Measurements from ENCODE around the gene FNDC1.

The FNDC1 gene

DNA sequence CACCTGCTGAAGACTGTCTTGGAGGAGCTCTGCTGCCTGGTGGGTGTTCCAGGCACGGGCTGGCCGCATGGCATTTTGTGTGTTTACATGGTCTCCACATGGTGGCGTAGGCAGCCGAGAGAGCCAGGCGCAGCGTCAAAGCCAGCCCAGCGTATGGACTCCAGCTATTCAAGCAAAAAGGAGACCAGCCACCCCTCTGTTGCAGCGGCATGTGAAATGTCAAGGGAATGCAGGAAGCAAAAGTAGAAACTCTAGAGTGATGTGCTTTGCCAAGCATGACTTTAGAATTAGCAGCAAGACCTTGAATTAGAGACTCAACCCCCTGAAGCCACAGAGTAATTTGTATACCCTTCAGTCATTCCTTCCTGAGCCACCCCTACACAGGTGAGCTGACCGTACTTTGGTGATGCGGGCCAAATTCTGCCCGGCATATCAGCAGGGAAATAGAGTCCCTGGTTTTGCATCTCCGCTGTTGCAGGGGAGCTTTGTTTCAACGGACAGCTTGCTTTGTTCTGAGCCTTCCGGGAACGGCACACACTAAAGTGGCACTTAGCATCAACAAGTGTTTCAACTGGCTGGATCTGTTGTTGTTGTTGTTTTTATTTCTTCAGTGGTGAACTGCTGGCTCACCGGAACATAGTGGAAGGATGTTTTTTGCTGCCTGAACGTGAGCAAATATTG lies 48.5 kb downstream of the FNDC1 start:
- CTCF ChIA-PET = interaction anchor here (0.6 to 1.4 kb wide), 7 partner anchors 35 to 437 kb away, joined by 3 to 11 read pairs (median 4); no protein-coding TSS in a partner anchor
- TF ChIP-seq, protein P1, sequence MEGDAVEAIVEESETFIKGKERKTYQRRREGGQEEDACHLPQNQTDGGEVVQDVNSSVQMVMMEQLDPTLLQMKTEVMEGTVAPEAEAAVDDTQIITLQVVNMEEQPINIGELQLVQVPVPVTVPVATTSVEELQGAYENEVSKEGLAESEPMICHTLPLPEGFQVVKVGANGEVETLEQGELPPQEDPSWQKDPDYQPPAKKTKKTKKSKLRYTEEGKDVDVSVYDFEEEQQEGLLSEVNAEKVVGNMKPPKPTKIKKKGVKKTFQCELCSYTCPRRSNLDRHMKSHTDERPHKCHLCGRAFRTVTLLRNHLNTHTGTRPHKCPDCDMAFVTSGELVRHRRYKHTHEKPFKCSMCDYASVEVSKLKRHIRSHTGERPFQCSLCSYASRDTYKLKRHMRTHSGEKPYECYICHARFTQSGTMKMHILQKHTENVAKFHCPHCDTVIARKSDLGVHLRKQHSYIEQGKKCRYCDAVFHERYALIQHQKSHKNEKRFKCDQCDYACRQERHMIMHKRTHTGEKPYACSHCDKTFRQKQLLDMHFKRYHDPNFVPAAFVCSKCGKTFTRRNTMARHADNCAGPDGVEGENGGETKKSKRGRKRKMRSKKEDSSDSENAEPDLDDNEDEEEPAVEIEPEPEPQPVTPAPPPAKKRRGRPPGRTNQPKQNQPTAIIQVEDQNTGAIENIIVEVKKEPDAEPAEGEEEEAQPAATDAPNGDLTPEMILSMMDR (conservative IDR thresholded peaks at IDR 0.05; ENCODE audit: low read depth) = no peak
- H3K27ac ChIP-seq = no peak overlapping the region
- POLR2A ChIA-PET (ENCODE audit: low non-redundant PET) = no interaction called here
- peak; percentile 36 for DNase-seq (ENCODE audit: low spot score)

DNA sequence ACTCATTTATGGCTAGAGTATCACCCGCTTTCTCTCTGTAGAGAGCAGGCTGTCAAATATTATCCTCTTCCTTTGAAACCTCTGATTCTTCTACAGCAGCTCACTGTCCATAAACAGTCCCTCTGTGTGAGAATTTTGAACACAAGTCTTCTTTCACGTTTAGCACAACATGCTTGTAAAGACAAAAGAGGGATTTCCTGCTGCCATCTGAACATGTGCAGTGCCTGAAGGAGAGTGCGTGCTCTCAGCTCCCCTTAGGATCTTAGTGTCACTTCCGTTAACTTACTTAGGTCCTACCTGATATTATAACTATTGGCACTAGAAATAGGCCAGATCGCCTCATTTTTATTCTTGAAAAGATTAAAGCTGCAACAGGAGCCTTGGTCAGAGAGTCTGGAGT lies 50.9 kb downstream of the FNDC1 start:
- POLR2A ChIA-PET (ENCODE audit: low non-redundant PET) = no interaction called here
- no peak for DNase-seq (ENCODE audit: low spot score)
- H3K27ac ChIP-seq = no peak overlapping the region
- CTCF ChIA-PET = interaction anchor here (0.7 kb wide), 1 partner anchor 341 kb away, joined by 3 read pairs; no protein-coding TSS in a partner anchor
- TF ChIP-seq, protein P1 (conservative IDR thresholded peaks at IDR 0.05; ENCODE audit: low read depth) = no peak

DNA sequence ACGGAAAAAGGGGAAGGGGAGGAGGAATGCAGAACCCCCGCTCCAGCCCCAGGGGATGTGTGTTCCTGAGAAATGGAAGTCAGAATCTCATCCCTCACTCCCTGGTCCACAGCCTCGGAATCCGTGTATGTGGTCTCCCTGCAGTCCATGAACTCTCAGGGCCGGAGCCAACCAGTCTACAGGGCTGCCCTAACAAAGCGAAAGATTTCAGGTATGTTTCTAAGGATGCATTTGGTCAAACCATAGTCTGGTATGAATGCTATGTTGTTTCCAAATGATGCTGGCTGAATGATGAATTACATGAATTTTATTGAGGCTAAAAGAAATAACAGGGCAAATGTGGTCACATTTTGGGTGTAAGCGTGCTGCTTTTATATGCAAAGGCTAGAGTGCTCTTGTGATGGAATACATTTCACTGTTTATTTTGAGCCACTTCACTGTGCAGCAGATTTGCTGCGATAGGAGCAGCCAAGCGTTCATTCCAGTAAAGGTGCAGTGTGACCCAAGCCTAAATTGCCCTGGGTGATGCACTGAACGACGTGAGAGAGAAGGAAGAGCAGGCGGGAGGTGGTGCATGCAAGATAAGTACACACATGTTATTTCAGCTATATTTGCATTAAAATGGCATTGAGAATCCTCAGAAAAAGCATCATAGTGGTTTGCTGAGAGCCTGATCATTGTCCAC lies 52.4 kb downstream of the FNDC1 start:
- ChIA-PET POLR2A (ENCODE audit: low non-redundant PET) (no interaction called here), CTCF (no interaction called here)
- TF ChIP-seq, protein P1 (conservative IDR thresholded peaks at IDR 0.05; ENCODE audit: low read depth) = no peak
- no peak for DNase-seq (ENCODE audit: low spot score)
- no peak overlapping the region for H3K27ac ChIP-seq

DNA sequence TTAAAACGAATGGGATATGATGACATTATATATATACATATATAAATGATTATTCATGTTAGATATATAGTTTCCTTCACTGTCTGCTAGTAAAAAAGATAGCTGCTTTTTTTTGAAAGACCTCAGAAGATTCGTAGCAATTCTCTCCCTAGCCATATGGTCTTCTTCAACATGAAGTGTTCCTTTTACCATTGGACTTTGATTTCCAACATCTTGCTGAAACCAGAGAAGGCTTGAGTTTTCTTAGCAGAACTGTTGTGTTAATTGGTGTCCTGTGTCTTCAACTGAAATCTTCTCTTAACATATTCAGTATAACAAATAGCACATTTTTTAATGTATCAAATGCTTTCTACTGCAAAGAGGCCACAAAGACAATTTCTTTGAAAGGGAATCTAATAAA lies 55.3 kb downstream of the FNDC1 start:
- H3K27ac ChIP-seq = no peak overlapping the region
- ChIA-PET CTCF (no interaction called here), POLR2A (ENCODE audit: low non-redundant PET) (no interaction called here)
- TF ChIP-seq, protein P1 (conservative IDR thresholded peaks at IDR 0.05; ENCODE audit: low read depth) = no peak
- DNase-seq (ENCODE audit: low spot score) = no peak

DNA sequence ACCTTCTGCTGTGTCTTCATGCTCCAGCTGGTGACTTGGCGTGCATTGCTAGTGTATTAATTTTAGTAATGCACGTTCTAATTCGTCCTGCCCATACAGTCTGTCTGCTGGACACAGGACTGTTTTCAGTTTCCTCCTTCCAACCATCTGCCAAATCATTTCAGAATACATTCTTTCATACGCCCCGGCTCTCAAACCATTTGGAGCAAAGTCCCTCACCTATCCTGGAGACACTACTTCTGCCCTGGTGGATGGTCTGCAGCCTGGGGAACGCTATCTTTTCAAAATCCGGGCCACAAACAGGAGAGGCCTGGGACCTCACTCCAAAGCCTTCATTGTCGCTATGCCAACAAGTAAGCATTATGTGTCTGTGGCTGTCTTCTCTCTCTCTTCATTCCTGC lies 60.5 kb downstream of the FNDC1 start:
- CTCF ChIA-PET = interaction anchor here (0.6 kb wide), 1 partner anchor 91 kb away, joined by 6 read pairs; no protein-coding TSS in a partner anchor
- H3K27ac ChIP-seq = no peak overlapping the region
- TF ChIP-seq, protein P1 (conservative IDR thresholded peaks at IDR 0.05; ENCODE audit: low read depth) = no peak
- POLR2A ChIA-PET (ENCODE audit: low non-redundant PET) = no interaction called here
- DNase-seq (ENCODE audit: low spot score) = no peak

DNA sequence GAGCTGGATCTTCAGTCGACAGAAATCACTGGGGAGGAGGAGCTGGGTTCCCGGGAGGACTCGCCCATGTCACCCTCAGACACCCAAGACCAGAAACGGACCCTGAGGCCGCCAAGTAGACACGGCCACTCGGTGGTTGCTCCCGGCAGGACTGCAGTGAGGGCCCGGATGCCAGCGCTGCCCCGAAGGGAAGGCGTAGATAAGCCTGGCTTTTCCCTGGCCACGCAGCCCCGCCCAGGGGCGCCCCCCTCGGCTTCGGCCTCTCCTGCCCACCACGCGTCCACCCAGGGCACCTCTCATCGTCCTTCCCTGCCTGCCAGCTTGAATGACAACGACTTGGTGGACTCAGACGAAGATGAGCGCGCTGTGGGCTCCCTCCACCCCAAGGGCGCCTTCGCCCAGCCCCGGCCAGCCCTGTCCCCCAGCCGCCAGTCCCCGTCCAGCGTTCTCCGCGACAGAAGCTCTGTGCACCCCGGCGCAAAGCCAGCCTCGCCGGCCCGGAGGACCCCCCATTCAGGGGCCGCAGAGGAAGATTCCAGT lies 63.0 kb downstream of the FNDC1 start:
- H3K27ac ChIP-seq = no peak overlapping the region
- DNase-seq (ENCODE audit: low spot score) = no peak
- TF ChIP-seq, protein P1 (conservative IDR thresholded peaks at IDR 0.05; ENCODE audit: low read depth) = no peak
- CTCF ChIA-PET = interaction anchor here (1.0 kb wide), 1 partner anchor 8 kb away, joined by 3 read pairs; no protein-coding TSS in a partner anchor
- POLR2A ChIA-PET (ENCODE audit: low non-redundant PET) = no interaction called here

All from RWPE1 (cell line).